Dedifferentiated amniotic fluid mesenchymal stem cell (primary cell): ENCODE data around the gene ZNF654.
"Not testable (repeated sequence)": the region's sequence is repeated elsewhere in the genome, so short reads cannot be mapped to it uniquely, and the experiment has no call there.

ENCODE experiments used
- DNase-seq: peaks from one replicate; pipeline ENCODE4 v3.0.0-alpha.2; 2016; ENCODE audit errors: extremely low spot score

Gene ZNF654

GRCh38 chr3:88059380-88060170 is 520 bp downstream of the ZNF654 start:
- peak; percentile 27 for DNase-seq

GRCh38 chr3:88061746-88062145 is 2.7 kb downstream of the ZNF654 start:
- no peak for DNase-seq

- DNase-seq: no peak
These were observed 16.0 kb downstream of the ZNF654 start for GRCh38 chr3:88075072-88075471.

GRCh38 chr3:88075497-88075896 is 16.4 kb downstream of the ZNF654 start:
- DNase-seq: no peak

GRCh38 chr3:88076712-88077111 is 17.7 kb downstream of the ZNF654 start:
- DNase-seq: no peak

GRCh38 chr3:88078932-88079331 is 19.9 kb downstream of the ZNF654 start:
- no peak for DNase-seq

- no peak for DNase-seq
These were observed 23.8 kb downstream of the ZNF654 start for GRCh38 chr3:88082854-88083253.

- no peak for DNase-seq
These were observed 25.0 kb downstream of the ZNF654 start for GRCh38 chr3:88084097-88084501.

GRCh38 chr3:88090681-88091080 is 31.6 kb downstream of the ZNF654 start:
- DNase-seq: no peak

GRCh38 chr3:88092270-88092669 is 33.2 kb downstream of the ZNF654 start:
- DNase-seq: no peak

GRCh38 chr3:88093266-88093665 is 34.2 kb downstream of the ZNF654 start:
- no peak for DNase-seq

- DNase-seq: peak; percentile 18
These were observed 42.1 kb downstream of the ZNF654 start for GRCh38 chr3:88101142-88101541.

- no peak for DNase-seq
These were observed 46.3 kb downstream of the ZNF654 start for GRCh38 chr3:88105325-88105724.

- no peak for DNase-seq
These were observed 53.2 kb downstream of the ZNF654 start for GRCh38 chr3:88112289-88112688.

- DNase-seq: peak; percentile 69
These were observed 54.5 kb downstream of the ZNF654 start for GRCh38 chr3:88113311-88114162.

GRCh38 chr3:88114878-88115549 is 56.0 kb downstream of the ZNF654 start:
- no peak for DNase-seq

- DNase-seq: no peak
These were observed 58.6 kb downstream of the ZNF654 start for GRCh38 chr3:88117683-88118082.

GRCh38 chr3:88118603-88119002 is 59.5 kb downstream of the ZNF654 start:
- not testable (repeated sequence) for DNase-seq

GRCh38 chr3:88123526-88123925 is 64.5 kb downstream of the ZNF654 start:
- no peak for DNase-seq

- no peak for DNase-seq
These were observed 72.6 kb downstream of the ZNF654 start for GRCh38 chr3:88131695-88132094.

- no peak for DNase-seq
These were observed 73.8 kb downstream of the ZNF654 start for GRCh38 chr3:88132894-88133293.

- no peak for DNase-seq
These were observed 74.7 kb downstream of the ZNF654 start for GRCh38 chr3:88133711-88134263.
